Measurements from ENCODE around the gene LRIG2. TPM values are rescaled to one million over a fixed set of nuclear protein-coding genes. Genes with fewer than 3 reads are reported as not detected.

LRIG2 gene
- total RNA-seq, 2 donors from 2014 or later: 21.2 to 23.0 TPM

GRCh38 chr1:113091988-113092594, 19.1 kb downstream of the LRIG2 start:
- TF ChIP-seq CTCF (conservative IDR thresholded peaks at IDR 0.05): no peak
- no peak overlapping the region for H3K4me3 ChIP-seq (ENCODE audit: low read length)
- H3K9me3 ChIP-seq (ENCODE audit: control insufficient read depth, low read length): no peaks in the 10 kb centered on the region
- no peaks in the 10 kb centered on the region for H3K4me1 ChIP-seq (ENCODE audit: control insufficient read depth, insufficient read depth, low read length)
- no peak overlapping the region for H3K4me3 Mint-ChIP-seq
- no peak overlapping the region for H3K27ac Mint-ChIP-seq
- peaks cover 43% of the 10 kb centered on the region for H3K36me3 ChIP-seq (ENCODE audit: control insufficient read depth, insufficient read depth, low read length)
- peaks cover 10% of the 10 kb centered on the region for H3K4me1 Mint-ChIP-seq
- no peak overlapping the region for H3K27ac ChIP-seq (ENCODE audit: low read depth, low read length)
- no peak for DNase-seq
- no peaks in the 10 kb centered on the region for H3K27me3 Mint-ChIP-seq (ENCODE audit: insufficient read depth)
- peaks cover 42% of the 10 kb centered on the region for H3K36me3 Mint-ChIP-seq (ENCODE audit: low read depth)
- H3K9me3 Mint-ChIP-seq: no peaks in the 10 kb centered on the region
- no peak overlapping the region for H3K9ac ChIP-seq (ENCODE audit: extremely low read depth, low read length, poor library complexity, severe bottlenecking)
- H3K27me3 ChIP-seq (ENCODE audit: control insufficient read depth, insufficient read depth, low read length, poor library complexity, severe bottlenecking): no peaks in the 10 kb centered on the region
- 83% methylated on average over 1 of the region's 1 CpG; no CpG with 5 or more reads in 1 of the 2 experiments for WGBS, 2 experiments (ENCODE audit: insufficient coverage in 1 of 2, insufficient read length in 1 of 2)

GRCh38 chr1:113094506-113094905, 21.5 kb downstream of the LRIG2 start:
- Mint-ChIP-seq H3K27me3 (ENCODE audit: insufficient read depth) (no peaks in the 10 kb centered on the region), H3K4me1 (peaks cover 10% of the 10 kb centered on the region), H3K4me3 (no peak overlapping the region), H3K27ac (no peak overlapping the region), H3K9me3 (no peaks in the 10 kb centered on the region), H3K36me3 (ENCODE audit: low read depth) (peaks cover 59% of the 10 kb centered on the region)
- Histone ChIP-seq H3K36me3 (ENCODE audit: control insufficient read depth, insufficient read depth, low read length) (peaks cover 65% of the 10 kb centered on the region), H3K27ac (ENCODE audit: low read depth, low read length) (no peak overlapping the region), H3K4me1 (ENCODE audit: control insufficient read depth, insufficient read depth, low read length) (no peaks in the 10 kb centered on the region), H3K9me3 (ENCODE audit: control insufficient read depth, low read length) (no peaks in the 10 kb centered on the region), H3K27me3 (ENCODE audit: control insufficient read depth, insufficient read depth, low read length, poor library complexity, severe bottlenecking) (no peaks in the 10 kb centered on the region), H3K9ac (ENCODE audit: extremely low read depth, low read length, poor library complexity, severe bottlenecking) (no peak overlapping the region), H3K4me3 (ENCODE audit: low read length) (no peak overlapping the region)
- no peak for DNase-seq
- 95 to 99% methylated on average over 3 of the region's 4 CpGs for WGBS, 2 experiments (ENCODE audit: insufficient coverage in 1 of 2, insufficient read length in 1 of 2)
- no peak for TF ChIP-seq CTCF (conservative IDR thresholded peaks at IDR 0.05)

GRCh38 chr1:113095790-113096455, 22.9 kb downstream of the LRIG2 start:
- Histone ChIP-seq H3K36me3 (ENCODE audit: control insufficient read depth, insufficient read depth, low read length) (peaks cover 73% of the 10 kb centered on the region), H3K27ac (ENCODE audit: low read depth, low read length) (no peak overlapping the region), H3K27me3 (ENCODE audit: control insufficient read depth, insufficient read depth, low read length, poor library complexity, severe bottlenecking) (no peaks in the 10 kb centered on the region), H3K9ac (ENCODE audit: extremely low read depth, low read length, poor library complexity, severe bottlenecking) (no peak overlapping the region), H3K9me3 (ENCODE audit: control insufficient read depth, low read length) (no peaks in the 10 kb centered on the region), H3K4me1 (ENCODE audit: control insufficient read depth, insufficient read depth, low read length) (no peaks in the 10 kb centered on the region), H3K4me3 (ENCODE audit: low read length) (no peak overlapping the region)
- Mint-ChIP-seq H3K36me3 (ENCODE audit: low read depth) (peaks cover 64% of the 10 kb centered on the region), H3K27ac (no peak overlapping the region), H3K9me3 (no peaks in the 10 kb centered on the region), H3K27me3 (ENCODE audit: insufficient read depth) (no peaks in the 10 kb centered on the region), H3K4me3 (no peak overlapping the region), H3K4me1 (peaks cover 10% of the 10 kb centered on the region)
- 97 to 98% methylated on average over 4 to 5 of the region's 5 CpGs for WGBS, 2 experiments (ENCODE audit: insufficient coverage in 1 of 2, insufficient read length in 1 of 2)
- no peak for TF ChIP-seq CTCF (conservative IDR thresholded peaks at IDR 0.05)
- no peak for DNase-seq
